HTERT RPE-1 (cell line): ENCODE results near the gene CSHL1.
"Not testable (repeated sequence)": the region's sequence is repeated elsewhere in the genome, so short reads cannot be mapped to it uniquely, and the experiment has no call there.

ENCODE experiments used
- in situ Hi-C: fragments of 300-500 bp; cut with MboI; formaldehyde crosslinking; loops from 4 replicates; pipeline ENCODE4 v1.14.3; 2020; ENCODE audit warnings: low sequenced_read_pairs

The CSHL1 gene

DNA sequence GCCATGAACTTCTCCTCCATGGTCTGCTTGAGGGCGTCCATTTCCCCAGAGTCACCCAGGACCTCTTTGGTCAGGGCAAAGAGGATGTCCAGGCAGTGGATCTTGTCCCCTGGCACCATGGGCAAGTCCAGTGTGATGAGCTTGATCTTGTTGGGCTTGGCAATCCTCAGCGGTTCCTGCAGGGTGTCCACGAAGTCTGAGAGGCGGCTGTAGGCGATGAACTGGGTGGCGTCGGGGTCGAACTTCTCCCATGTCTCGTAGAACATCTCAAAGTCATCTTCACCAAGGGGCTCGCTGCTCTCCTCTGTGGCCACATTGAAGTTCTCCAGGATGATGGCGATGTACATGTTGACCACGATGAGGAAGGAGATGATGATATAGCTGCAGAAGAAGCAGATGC is 30.1 kb upstream of the CSHL1 start:
- in situ Hi-C loops: no loop called here

DNA sequence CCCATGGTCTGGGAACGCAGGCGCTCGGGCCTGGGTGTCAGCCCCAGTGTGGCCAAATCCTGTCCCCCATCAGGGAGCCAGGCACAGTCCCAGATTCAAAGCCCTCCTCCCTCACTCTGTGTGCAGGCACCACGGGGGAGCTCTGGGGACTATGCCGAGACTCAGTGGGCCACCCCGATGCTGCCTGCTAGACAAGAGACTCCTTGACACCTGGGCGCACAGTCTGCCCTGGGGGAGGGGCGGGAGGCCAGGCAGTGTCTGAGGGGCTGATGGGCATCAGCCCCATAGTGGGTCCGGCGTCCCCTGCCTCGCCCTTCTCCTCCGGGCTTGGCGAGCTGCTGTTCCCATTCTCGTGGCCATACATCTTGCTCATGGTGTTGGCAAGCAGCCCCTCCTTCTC is 29.5 kb upstream of the CSHL1 start:
- in situ Hi-C loops: no loop called here

GRCh38 chr17:63939884-63940283 is 28.8 kb upstream of the CSHL1 start:
- in situ Hi-C loops: no loop called here

GRCh38 chr17:63939401-63939800 is 28.3 kb upstream of the CSHL1 start:
- in situ Hi-C loops: no loop called here

DNA sequence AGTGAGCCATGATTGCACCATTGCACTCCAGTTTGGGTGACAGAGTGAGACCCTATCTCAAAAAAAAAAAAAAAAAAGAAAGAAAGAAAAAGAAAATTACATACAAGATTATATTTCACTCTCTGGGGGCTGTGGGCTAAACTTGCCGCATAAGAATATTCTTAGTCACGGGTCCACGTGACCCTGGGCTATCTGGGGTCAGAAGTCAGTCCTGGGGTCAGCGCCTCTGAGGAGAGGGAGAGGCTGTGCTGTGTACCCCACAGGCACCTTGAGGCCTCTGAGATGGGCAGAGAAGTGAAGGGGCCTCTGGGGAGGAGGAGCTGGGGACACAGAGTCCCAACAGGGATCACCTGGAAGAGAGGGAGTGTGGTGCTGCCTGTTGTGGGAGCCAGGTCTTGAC is 26.9 kb upstream of the CSHL1 start:
- in situ Hi-C loops: no loop called here

DNA sequence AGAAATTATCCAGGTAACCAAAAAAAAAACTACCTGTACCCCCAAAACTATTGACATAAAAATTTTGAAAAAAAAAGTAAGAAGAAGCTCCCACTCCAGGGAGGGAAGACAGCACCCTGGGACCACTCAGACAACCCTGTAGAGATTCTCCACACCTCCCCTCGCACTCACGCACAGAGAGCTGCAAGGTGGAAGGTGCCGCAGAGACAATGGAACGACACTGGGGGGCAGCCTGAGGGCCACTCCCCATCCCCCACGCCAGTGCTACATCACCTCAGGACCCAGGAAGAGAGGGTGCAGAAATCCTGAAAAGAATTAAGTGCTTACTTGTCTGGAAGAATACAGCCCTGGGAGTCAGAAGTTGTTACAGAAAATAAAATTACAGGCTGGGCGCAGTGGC is 26.3 kb upstream of the CSHL1 start:
- in situ Hi-C loops: no loop called here

GRCh38 chr17:63934183-63935112 is 23.4 kb upstream of the CSHL1 start:
- in situ Hi-C loops: no loop called here

GRCh38 chr17:63933598-63933997 is 22.5 kb upstream of the CSHL1 start:
- in situ Hi-C loops: no loop called here

DNA sequence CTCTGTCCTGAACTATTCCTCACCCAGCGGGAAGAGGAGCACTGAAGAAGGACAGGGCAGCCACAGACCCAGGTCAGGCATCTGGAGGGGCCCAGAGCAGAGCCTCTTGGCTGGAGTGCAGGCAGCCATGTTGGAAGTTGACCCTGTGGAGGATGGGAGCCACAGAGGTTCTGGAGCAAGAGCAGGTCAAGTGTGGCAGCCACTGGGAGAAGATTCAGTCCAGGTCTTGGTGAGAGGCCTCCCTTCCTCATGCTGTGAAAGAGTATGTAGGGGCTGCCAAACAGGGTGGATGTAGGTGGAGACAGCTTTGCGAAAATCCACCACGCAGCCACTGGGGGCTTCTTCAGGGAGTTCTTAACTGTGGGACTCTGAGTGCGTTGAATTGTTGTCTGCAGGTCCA is 21.7 kb upstream of the CSHL1 start:
- in situ Hi-C loops: no loop called here

GRCh38 chr17:63931981-63932561 is 21.0 kb upstream of the CSHL1 start, which contains the start of gene CD79B:
Gene CD79B (minus strand): TSS chr17:63932331. CDS start chr17:63932261, 70 bp downstream.
- in situ Hi-C loops: no loop called here

DNA sequence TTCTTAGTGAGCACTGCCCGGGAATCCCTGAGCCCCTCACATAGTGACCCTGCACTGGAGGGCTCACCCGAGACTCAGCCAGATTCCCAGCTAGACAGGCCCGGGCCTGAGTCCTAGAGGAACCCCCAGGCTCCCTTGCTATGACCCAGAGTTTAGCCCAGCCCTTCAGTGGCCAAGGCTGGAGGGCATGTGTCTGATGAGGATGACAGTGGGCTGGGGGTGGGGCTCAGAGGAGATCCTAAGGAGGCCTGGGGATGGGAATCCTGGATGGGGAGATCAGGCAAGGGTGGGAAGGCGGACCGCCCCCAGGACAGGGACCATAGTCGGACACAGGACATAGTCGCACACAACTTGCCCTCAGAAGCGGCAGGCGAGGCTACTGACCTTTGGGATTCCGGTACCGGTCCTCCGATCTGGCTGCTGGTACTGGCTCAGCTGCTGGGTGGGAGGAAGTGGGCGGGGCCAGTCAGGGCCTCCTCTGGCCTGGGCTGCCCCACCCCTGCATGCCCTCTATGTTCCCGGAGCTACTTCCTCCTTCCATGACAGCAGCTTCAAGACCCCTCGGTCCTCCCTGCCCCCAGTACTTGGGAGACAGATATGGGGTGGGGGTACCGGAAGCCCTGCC is 20.0 kb upstream of the CSHL1 start:
- in situ Hi-C loops: no loop called here

DNA sequence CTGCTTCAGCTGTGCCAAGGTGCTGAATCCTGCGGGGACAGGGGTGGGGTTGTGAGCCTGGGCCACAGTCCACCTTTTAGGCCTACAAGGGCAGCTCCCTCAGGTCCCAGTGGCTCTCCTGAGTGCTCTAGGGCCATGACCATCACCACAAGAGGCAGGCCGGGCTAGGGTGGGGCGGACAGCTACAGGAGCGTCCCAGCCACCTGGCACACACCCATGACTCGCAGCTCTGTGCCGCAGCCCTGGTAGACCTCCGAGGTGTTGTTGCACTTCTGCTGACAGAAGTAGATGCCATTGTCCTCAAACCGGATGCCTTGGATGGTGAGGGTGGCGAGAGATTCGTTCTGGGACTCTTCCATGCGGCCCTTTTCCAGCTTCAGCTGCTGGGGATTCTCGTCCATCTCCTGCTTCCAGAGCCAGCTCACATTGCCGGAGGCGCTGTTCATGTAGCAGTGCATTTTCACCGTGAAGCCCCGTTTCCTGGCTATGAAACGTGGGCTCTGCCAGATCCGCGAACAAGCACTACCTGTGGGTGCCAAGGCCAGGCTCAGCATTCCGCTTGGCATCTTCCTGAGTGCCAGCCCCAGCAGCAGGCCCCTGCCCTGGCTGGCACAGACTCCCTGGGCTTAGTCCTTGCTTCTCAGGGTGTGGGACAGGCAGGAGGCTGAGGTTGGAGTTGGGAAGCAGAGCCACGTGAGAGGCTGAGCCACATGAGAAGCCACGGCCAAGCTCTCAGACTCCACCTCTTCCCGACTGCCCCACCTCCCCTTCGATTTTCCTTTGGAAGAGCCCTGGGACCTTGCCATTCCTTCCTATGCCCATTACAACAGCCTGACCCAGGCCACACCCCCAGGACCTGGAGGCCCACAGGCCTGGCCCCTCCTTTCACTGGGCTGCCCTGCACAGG is 19.1 kb upstream of the CSHL1 start:
- in situ Hi-C loops: no loop called here

DNA sequence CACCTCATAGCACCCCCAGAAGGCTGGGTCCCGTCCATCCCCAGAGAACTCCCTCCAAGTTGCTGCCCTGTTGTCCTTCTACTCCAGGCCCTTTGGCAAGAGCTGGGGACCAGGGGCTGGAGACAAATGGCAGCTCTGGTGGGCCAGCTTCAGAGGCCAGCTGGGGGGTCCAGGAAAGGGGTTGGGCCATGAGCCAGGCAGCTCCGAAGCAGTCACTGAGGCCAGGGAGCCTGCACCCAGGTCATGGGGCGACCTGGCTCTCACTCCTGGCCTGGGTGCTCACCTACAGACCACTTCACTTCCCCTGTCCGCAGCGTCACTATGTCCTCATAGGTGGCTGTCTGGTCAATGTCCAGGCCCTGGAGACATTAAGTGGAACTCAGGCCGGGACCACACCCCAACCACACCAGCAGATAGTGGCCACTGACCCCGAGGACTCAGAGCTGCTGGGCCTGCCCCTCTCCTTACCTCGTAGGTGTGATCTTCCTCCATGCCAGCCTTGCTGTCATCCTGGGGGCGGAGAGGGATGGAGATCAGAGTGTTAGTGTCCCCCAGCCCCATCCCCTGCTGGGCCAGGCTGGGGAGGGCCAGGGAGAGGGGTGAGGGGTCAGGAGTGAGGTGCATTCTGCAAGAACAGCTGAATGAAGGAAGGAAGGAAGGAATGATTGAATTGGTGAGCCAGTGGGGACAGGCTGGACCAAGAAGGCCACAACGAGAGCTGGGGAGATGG is 18.1 kb upstream of the CSHL1 start:
- in situ Hi-C loops: no loop called here

GRCh38 chr17:63928172-63928666 is 17.2 kb upstream of the CSHL1 start:
- in situ Hi-C loops: no loop called here

DNA sequence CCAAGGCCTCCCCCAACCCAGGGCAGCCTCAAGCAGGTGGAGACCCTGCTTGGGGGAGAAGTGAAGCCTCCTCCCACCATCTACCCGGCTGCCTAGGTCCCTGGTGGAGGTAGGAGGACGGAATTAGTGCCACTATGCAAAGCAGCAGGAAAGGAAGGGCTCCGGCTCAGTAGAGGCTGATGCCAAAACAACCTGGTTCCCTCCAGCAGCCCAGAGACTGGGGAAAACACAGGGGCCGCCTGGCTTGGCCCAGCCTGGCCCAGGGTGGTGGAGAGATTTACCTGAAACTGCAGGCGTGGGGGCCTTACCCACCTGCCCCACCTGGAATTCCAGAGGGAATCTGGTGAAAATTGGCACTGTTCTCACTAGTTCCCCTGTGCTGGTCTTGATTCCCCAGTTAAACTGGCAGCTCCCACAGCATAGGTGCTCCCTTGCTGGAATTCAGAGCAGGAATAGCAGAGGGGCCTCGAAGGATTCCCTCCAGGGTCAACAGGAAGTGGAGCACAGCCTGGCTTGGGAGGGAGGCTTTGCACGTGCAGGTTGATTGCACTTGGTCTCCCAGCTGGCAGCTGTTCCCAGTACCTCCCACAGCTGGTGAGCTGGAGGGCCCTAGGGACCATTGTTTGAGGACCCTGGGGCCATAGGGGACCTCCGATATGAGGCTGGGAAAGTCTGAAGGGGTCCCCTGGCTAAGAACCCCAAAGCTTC is 16.6 kb upstream of the CSHL1 start:
- in situ Hi-C loops: no loop called here

GRCh38 chr17:63926164-63926563 is 15.1 kb upstream of the CSHL1 start:
- in situ Hi-C loops: no loop called here

DNA sequence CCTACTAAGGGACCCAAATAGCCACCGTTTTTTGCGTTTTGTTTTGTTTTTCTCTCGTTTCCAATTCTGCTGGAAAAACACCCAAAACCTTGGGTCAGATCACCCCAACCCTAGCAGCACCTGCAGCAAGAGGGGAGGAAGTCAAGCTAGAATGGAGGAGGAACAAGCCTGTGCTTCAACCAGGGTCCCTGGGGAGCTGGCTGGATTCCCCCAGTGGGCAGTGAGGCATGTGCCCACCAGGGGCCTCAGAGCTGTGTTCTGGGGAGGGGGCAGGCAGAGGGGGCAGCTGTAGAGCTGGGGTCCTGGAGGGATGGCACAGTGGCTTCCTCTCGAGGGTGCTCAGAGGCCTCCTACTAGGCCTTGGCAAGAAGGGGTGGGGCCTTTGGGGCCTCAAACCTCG is 14.6 kb upstream of the CSHL1 start:
- in situ Hi-C loops: no loop called here

- in situ Hi-C loops: not testable (repeated sequence)
These were observed 11.3 kb upstream of the CSHL1 start for GRCh38 chr17:63922402-63922801.

- in situ Hi-C loops: not testable (repeated sequence)
These were observed 9.7 kb upstream of the CSHL1 start for GRCh38 chr17:63920779-63921178.
